Cardiac fibroblast (primary cell): ENCODE results near the gene C10orf95.

ENCODE experiments used
- DNase-seq, 2 donors: peaks; one replicate each; pipeline versions ENCODE4 v3.0.0 to v3.0.0-alpha.2; 2010; ENCODE audit warnings: low read depth in 2 of 2
- H3K4me3 ChIP-seq, 2 donors: replicated peaks in 1 of 2; 1 replicate in 1 of 2; 2 replicates in 1 of 2; pipeline ENCODE4 v1.5.1; 2011; ENCODE audit warnings: low read depth in 2 of 2, low read length in 2 of 2, mild to moderate bottlenecking in 2 of 2, moderate library complexity in 1 of 2
- CTCF ChIP-seq: IDR thresholded peaks from one replicate; pipeline ENCODE4 v1.5.1; 2011; ENCODE audit warnings: low read depth, mild to moderate bottlenecking, low read length, inconsistent platforms

The C10orf95 gene

GRCh38 chr10:102435133-102435497, 16.2 kb downstream of the C10orf95 start:
- no peak for DNase-seq
- H3K4me3 ChIP-seq: peak overlapping the region in 1 of 2 donors; percentile 49
- TF ChIP-seq CTCF: no peak

GRCh38 chr10:102434394-102435132, 16.8 kb downstream of the C10orf95 start:
- peak; percentile 65 to 85 for DNase-seq

GRCh38 chr10:102433619-102434046, 17.7 kb downstream of the C10orf95 start:
- no peak for DNase-seq
- H3K4me3 ChIP-seq: no peak overlapping the region

More at GRCh38 chr10:102434394-102435132, 16.8 kb downstream of the C10orf95 start:
- TF ChIP-seq CTCF: no peak
- H3K4me3 ChIP-seq: no peak overlapping the region

GRCh38 chr10:102432162-102432950, 19.0 kb downstream of the C10orf95 start, which contains the start of gene CUEDC2:
Gene CUEDC2, minus strand, starts transcription at chr10:102432574. Its CDS starts 7,386 bp downstream, at chr10:102425188.
- no peak for TF ChIP-seq CTCF
- peak; percentile 98 for DNase-seq
- H3K4me3 ChIP-seq: peak within 1 kb of the TSS; percentile 87 to 94

More at GRCh38 chr10:102433619-102434046, 17.7 kb downstream of the C10orf95 start:
- TF ChIP-seq CTCF: no peak

- H3K4me3 ChIP-seq: peak overlapping the region; percentile 87 to 94
- peak; percentile 58 to 59 for DNase-seq
- no peak for TF ChIP-seq CTCF
Observed at GRCh38 chr10:102431452-102432124, 19.8 kb downstream of the C10orf95 start.

- TF ChIP-seq CTCF: no peak
- no peak overlapping the region for H3K4me3 ChIP-seq
- DNase-seq: no peak
Observed at GRCh38 chr10:102429468-102429867, 21.9 kb downstream of the C10orf95 start.
